Measurements from ENCODE around the gene IL1R2.

IL1R2 gene

DNA sequence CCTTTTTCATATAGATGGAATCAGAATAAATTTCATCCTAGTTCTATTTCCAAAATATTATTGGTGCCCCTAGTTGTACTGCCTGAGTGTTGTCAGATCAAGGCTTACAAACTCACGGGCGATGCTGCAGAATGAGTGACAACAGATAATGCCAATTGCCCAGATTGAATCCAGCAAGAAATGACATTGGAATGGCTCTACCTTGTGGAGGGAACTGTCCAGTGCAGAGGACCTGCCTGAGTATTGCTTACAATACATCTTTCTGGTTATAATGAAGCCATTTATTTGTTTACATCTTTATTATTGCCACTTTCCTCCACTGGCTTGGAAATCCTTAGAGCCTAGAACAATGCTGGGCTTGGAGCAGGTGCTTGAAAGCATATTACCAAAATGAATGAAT, 7.8 kb upstream of the IL1R2 start:
- DNase-seq (ENCODE audit: low spot score): no peak
- no peak overlapping the region for H3K27ac Mint-ChIP-seq
- no peak overlapping the region for H3K4me3 Mint-ChIP-seq
- no peaks in the 10 kb centered on the region for H3K36me3 Mint-ChIP-seq (ENCODE audit: low read depth)
- H3K27me3 Mint-ChIP-seq (ENCODE audit: low read depth): peaks cover 2% of the 10 kb centered on the region
- H3K9me3 Mint-ChIP-seq: no peaks in the 10 kb centered on the region
- peaks cover 8% of the 10 kb centered on the region for H3K4me1 Mint-ChIP-seq (ENCODE audit: low read depth)

DNA sequence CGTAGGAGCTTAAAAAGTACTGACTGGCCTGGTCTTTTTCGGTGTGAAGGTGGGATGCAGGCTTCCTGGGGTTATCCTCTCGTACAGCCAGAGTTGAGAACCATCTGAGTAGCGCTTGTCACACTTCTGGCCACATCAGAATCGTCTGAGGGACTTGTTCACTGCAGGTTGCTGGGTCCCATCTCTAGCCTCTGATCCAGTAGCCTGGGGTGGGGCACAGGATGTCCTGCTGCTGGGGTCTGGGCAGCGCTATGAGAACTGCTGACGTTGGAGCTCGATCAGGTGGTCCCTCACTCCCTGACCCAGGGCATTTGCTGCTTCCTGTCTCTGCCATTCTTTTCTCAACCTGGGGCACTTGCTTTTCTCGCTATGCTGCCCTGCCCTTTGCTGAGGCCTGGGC, 7.1 kb upstream of the IL1R2 start:
- H3K27me3 Mint-ChIP-seq (ENCODE audit: low read depth): peaks cover 2% of the 10 kb centered on the region
- no peak overlapping the region for H3K27ac Mint-ChIP-seq
- H3K4me1 Mint-ChIP-seq (ENCODE audit: low read depth): peaks cover 8% of the 10 kb centered on the region
- DNase-seq (ENCODE audit: low spot score): no peak
- no peak overlapping the region for H3K4me3 Mint-ChIP-seq
- H3K36me3 Mint-ChIP-seq (ENCODE audit: low read depth): no peaks in the 10 kb centered on the region
- H3K9me3 Mint-ChIP-seq: no peaks in the 10 kb centered on the region

DNA sequence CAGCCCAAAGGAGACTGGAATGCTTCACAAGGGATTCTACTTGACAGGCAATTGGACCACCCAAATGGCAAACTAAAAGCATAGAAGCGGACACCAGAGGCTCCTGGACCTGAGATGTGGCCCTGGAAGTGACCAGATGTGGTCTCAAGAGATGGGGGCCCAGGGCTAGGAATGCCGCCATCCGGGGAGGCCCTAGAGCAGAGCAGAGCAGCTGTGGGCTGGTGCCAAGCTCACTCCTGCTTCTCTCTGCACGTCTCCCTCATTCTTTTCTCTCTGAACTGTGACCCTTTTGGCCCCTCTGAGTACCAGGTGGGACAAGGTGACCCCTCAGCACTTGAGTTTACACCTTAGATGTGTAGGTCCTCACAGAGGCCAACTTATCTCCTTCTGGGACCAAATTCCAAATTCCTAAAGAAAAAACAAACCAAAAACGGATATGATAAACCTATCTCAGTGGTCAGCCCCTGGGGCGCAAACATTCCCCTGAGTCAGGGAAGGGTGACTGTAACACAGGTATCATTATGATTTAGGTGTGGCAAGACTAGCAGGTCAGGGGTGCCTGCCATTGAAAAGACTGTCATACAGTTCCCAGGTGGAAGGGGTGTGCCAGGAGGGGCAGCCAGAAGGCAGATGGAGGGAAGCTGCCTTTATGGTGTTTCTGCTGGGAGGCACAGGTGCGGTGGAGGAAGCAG, 6.5 kb upstream of the IL1R2 start:
- DNase-seq (ENCODE audit: low spot score): no peak
- Mint-ChIP-seq H3K27me3 (ENCODE audit: low read depth) (peaks cover 2% of the 10 kb centered on the region), H3K9me3 (no peaks in the 10 kb centered on the region), H3K36me3 (ENCODE audit: low read depth) (no peaks in the 10 kb centered on the region), H3K4me3 (no peak overlapping the region), H3K27ac (no peak overlapping the region), H3K4me1 (ENCODE audit: low read depth) (peaks cover 8% of the 10 kb centered on the region)

DNA sequence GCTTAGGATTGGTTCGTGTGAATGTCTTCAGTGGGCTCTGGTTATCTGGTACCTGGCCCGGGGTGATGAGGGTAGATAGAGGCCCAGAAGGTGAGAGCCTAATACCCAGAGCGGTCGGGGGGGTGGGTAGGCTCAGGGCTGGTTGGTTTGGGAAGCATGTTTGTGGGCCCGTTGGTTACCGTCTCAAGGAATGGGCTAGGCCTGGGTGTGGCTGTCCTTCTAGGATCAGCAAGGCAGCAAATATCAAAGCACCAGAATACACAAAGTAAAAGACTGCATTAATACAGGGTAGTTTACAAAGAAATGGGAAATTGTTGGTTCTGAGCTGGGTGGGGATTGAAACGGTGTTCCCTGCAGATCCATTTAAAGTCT, 6.0 kb upstream of the IL1R2 start:
- peaks cover 8% of the 10 kb centered on the region for H3K4me1 Mint-ChIP-seq (ENCODE audit: low read depth)
- H3K27ac Mint-ChIP-seq: no peak overlapping the region
- no peak overlapping the region for H3K4me3 Mint-ChIP-seq
- H3K36me3 Mint-ChIP-seq (ENCODE audit: low read depth): no peaks in the 10 kb centered on the region
- H3K9me3 Mint-ChIP-seq: no peaks in the 10 kb centered on the region
- DNase-seq (ENCODE audit: low spot score): no peak
- peaks cover 2% of the 10 kb centered on the region for H3K27me3 Mint-ChIP-seq (ENCODE audit: low read depth)

DNA sequence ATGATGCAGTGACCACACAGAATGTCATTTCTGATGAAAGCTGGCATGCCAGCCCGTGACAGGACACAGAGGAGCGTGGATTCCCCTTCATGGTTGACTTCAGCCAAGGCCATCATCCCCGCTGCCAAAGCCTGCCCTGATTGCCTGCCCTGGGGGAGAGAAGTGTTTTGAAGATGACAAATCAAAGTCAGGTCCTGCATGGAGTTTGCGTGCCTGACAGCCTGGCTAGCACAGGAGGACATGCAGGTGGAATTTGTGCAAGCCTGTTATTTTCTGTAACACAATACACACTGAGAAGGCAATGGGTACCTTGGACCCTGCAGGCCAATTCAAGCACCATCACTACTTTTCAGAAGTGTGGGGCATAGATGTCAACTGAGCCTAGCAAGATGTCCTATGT, 5.4 kb upstream of the IL1R2 start:
- peak overlapping the region; percentile 9 for H3K27ac Mint-ChIP-seq
- no peak overlapping the region for H3K4me3 Mint-ChIP-seq
- peaks cover 3% of the 10 kb centered on the region for H3K27me3 Mint-ChIP-seq (ENCODE audit: low read depth)
- DNase-seq (ENCODE audit: low spot score): no peak
- H3K9me3 Mint-ChIP-seq: no peaks in the 10 kb centered on the region
- no peaks in the 10 kb centered on the region for H3K36me3 Mint-ChIP-seq (ENCODE audit: low read depth)
- H3K4me1 Mint-ChIP-seq (ENCODE audit: low read depth): peaks cover 8% of the 10 kb centered on the region

DNA sequence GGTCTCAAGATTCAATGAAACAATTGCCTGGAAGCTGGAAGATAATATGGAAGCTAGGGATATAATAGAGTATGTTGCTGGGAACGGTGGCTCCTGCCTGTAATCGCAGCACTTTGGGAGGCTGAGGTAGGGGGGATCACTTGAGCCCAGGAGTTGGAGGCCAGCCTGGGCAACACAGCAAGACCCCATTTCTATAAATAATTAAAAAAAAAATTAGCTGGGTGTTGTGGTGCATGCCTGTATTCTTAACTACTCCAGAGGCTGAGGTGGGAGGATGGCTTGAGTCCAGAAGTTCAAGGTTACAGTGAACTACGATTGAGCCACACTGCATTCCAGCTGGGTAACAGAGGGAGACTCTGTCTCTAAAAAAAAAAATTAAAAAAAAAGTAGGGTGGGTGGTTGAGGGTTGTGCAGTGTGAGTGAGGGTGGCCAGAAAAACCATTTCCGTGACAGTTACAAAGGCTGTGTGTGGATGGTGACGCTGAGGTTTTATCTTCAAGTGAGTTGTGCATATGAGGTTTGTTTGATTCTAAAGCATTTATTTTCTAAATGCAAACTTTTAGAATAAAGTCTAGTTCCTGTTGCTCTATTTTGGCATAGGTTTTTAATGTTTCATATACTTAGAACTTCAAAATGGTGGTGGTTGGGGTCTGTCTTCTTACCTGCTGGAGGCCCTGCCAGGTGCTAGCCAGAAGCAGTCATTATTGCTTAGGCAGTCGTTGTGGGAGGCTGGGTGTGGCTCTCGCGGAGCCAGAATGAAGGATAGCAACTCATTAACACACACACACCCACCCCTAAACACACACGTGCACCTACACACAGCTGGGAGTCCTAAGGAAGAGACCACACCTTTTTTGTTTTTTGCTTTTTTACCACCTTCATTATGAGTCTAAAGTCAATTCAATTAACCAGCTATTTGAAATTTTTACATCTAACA, 4.7 kb upstream of the IL1R2 start:
- Mint-ChIP-seq H3K4me1 (ENCODE audit: low read depth) (peaks cover 8% of the 10 kb centered on the region), H3K27me3 (ENCODE audit: low read depth) (peaks cover 7% of the 10 kb centered on the region), H3K9me3 (no peaks in the 10 kb centered on the region), H3K27ac (peak overlapping the region; percentile 37), H3K4me3 (peak overlapping the region; percentile 35), H3K36me3 (ENCODE audit: low read depth) (no peaks in the 10 kb centered on the region)
- DNase-seq (ENCODE audit: low spot score): no peak

DNA sequence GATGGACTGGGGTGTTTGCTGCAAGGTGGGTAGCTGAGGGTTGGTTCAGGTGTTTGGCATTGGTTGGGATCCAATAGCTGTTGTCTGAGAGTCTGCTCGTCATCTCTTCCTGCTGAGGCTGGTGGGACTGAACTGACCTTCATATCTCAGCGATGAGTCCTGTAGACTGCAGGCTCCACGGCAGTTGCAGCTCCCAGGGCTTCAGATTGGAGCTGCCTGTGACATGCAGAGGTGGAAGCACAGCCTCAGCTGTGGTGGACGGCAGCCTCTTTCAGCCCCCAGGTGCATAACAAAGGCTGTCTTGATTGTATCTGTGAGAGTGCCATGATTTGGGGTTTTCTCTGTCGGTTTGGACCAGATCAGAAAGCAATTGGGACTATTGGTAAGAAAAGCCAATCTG, 3.9 kb upstream of the IL1R2 start:
- Mint-ChIP-seq H3K4me3 (no peak overlapping the region), H3K27me3 (ENCODE audit: low read depth) (peaks cover 13% of the 10 kb centered on the region), H3K9me3 (no peaks in the 10 kb centered on the region), H3K27ac (peak overlapping the region; percentile 37), H3K4me1 (ENCODE audit: low read depth) (peaks cover 8% of the 10 kb centered on the region), H3K36me3 (ENCODE audit: low read depth) (no peaks in the 10 kb centered on the region)
- DNase-seq (ENCODE audit: low spot score): no peak

DNA sequence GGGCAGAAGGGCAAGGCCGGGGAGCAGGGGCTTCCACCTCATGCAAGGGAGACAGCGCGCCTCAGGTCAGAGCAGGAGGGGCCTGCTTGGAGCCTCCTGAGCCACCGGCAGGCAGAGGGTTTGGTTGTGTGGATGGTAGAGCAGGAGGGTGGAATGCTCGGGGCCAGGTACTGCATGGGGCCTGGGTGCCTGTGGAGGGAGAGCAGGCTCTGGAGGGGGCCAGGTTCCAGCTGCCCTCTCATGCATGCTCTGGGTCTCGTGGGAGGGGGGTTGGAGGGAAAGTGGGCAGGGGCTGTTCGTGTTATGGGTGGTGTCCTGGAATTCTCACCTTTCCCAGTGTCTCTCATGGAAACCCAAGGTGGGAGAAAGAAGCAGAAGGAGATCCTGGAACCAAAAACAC, 3.2 kb upstream of the IL1R2 start:
- Mint-ChIP-seq H3K27me3 (ENCODE audit: low read depth) (peaks cover 15% of the 10 kb centered on the region), H3K36me3 (ENCODE audit: low read depth) (no peaks in the 10 kb centered on the region), H3K9me3 (no peaks in the 10 kb centered on the region), H3K4me1 (ENCODE audit: low read depth) (peaks cover 8% of the 10 kb centered on the region), H3K4me3 (no peak overlapping the region), H3K27ac (no peak overlapping the region)
- no peak for DNase-seq (ENCODE audit: low spot score)

DNA sequence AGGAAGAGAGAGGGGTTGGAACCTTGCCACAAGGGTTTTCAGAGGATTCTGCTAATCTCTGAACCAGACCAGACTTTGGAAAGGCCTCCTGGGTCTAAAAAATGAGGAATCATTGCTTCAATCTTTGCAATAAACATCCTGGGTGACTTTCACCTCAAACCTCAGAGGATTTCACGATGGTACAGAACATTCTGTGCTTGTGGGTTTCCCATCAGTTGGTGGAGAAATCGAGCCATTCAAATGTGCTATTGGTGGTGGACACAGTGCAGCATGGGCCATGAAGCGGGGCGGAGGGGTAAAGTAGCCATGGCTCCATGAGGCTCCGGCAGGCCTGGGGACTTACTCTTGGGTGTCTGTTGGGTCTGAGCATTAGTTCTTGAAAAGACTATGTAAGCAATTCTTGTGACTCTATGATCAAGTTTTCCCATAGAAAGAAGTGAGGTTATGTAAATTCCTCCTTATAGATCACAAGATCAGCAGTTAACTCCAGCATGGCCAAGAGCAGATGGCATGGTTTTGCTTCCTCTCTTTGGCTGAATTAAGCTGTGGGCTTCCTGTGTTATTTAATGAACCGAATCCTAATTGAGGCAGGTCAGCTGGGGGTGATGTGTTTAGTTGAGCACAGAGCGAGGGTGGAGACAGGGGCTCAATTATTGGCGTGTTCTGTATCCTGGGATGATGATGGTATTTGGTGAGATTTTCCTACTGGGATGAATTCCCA, 1.9 kb upstream of the IL1R2 start:
- no peak overlapping the region for H3K4me3 Mint-ChIP-seq
- peaks cover 16% of the 10 kb centered on the region for H3K27me3 Mint-ChIP-seq (ENCODE audit: low read depth)
- no peak overlapping the region for H3K27ac Mint-ChIP-seq
- no peaks in the 10 kb centered on the region for H3K36me3 Mint-ChIP-seq (ENCODE audit: low read depth)
- DNase-seq (ENCODE audit: low spot score): no peak
- H3K4me1 Mint-ChIP-seq (ENCODE audit: low read depth): peaks cover 8% of the 10 kb centered on the region
- no peaks in the 10 kb centered on the region for H3K9me3 Mint-ChIP-seq

DNA sequence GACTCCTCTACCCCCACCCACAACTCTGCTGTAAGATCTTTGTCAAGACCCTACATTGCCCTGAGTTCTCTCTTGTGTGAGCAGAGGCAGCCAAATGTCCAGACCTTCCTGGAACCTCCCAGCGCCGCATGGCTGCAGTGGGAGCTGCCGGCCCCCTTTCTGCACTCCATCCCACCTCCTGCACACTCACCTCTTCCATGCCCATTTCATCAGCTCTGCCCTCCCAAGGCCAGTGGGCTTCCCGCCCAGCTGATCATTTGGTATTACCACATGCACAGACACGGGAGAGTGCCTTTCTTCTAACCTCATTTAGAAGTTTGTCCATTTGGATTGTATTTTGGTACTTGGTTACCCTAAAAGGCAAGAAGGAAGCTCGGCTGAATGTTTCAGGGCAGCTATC, 2.0 kb downstream of the IL1R2 start:
- Mint-ChIP-seq H3K36me3 (ENCODE audit: low read depth) (no peaks in the 10 kb centered on the region), H3K9me3 (no peaks in the 10 kb centered on the region), H3K27ac (no peak overlapping the region), H3K4me1 (ENCODE audit: low read depth) (peaks cover 3% of the 10 kb centered on the region), H3K4me3 (no peak overlapping the region), H3K27me3 (ENCODE audit: low read depth) (peaks cover 16% of the 10 kb centered on the region)
- DNase-seq (ENCODE audit: low spot score): no peak

DNA sequence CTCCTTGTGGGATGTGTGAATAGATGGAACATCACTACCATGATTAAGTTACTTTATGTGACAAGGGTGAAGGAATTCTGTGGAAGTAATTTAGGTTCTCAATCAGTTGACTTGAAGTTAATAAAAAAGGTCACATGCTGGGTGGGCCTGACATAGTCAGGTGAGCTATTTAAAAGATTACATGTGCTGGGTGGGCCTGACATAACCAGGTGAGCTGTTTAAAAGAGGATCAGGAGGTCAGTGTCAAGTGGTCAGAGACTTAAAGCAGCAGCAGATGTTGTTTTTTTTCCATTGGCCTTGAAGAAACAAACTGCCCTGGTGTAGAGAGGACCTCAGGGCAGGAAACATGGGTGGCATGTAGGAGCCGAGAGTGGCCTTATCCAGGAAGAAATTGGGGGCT, 3.3 kb downstream of the IL1R2 start:
- Mint-ChIP-seq H3K27ac (no peak overlapping the region), H3K36me3 (ENCODE audit: low read depth) (no peaks in the 10 kb centered on the region), H3K4me3 (no peak overlapping the region), H3K27me3 (ENCODE audit: low read depth) (peaks cover 16% of the 10 kb centered on the region), H3K4me1 (ENCODE audit: low read depth) (peaks cover 6% of the 10 kb centered on the region), H3K9me3 (no peaks in the 10 kb centered on the region)
- no peak for DNase-seq (ENCODE audit: low spot score)

DNA sequence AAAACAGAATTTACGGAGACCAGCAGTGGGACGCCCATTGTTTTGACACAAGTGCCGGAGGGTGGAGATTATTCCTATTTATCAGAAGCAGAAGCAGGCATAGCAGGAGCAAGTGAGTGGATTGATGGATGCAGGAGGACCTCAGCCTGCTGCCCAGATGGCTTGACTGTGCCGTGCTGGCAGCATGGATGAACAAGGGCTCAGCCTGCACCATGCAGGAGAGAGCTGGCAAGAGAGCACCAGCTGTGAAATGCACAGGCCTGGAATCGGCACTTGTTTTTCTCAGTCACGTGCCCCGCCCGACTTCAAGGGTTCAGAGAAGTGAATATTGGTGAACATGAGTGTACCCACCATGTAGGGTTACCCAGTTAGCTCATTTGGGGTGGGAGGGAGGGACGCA, 4.0 kb downstream of the IL1R2 start:
- no peaks in the 10 kb centered on the region for H3K9me3 Mint-ChIP-seq
- H3K4me3 Mint-ChIP-seq: no peak overlapping the region
- DNase-seq (ENCODE audit: low spot score): no peak
- H3K27me3 Mint-ChIP-seq (ENCODE audit: low read depth): peaks cover 16% of the 10 kb centered on the region
- H3K4me1 Mint-ChIP-seq (ENCODE audit: low read depth): peaks cover 8% of the 10 kb centered on the region
- H3K36me3 Mint-ChIP-seq (ENCODE audit: low read depth): no peaks in the 10 kb centered on the region
- H3K27ac Mint-ChIP-seq: no peak overlapping the region

DNA sequence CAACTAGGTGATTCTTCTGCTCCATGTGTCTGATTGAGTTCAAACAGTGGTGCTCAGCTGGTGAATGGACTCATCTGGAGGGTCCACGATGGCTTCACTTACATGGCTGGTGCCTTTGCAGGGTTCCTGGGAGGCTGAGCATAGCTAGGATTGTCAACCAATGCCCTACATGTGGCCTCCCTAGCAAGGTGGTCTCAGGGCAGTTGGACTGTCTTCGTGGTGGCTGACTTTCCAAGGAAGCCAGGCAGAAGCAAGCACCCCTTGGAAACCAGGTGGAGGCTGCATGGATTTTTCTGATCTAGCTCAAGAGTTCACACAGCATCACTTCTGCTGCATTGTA, 6.8 kb downstream of the IL1R2 start:
- Mint-ChIP-seq H3K9me3 (no peaks in the 10 kb centered on the region), H3K4me1 (ENCODE audit: low read depth) (peaks cover 13% of the 10 kb centered on the region), H3K27me3 (ENCODE audit: low read depth) (peaks cover 4% of the 10 kb centered on the region), H3K27ac (no peak overlapping the region), H3K36me3 (ENCODE audit: low read depth) (no peaks in the 10 kb centered on the region), H3K4me3 (no peak overlapping the region)
- DNase-seq (ENCODE audit: low spot score): no peak
